ENCODE results near the gene SIRT7.

Gene SIRT7

GRCh38 chr17:81867991-81868673 is 49.8 kb downstream of the SIRT7 start:
- no peak for TF ChIP-seq CTCF (IDR thresholded peaks at IDR 0.05)
- no peaks in the 10 kb centered on the region for H3K36me3 ChIP-seq (ENCODE audit: control insufficient read depth, insufficient read depth, low read length)
- peak overlapping the region; percentile 9 for H3K27ac ChIP-seq
- no peak overlapping the region for H2AFZ ChIP-seq
- no peak overlapping the region for H3K4me2 ChIP-seq (ENCODE audit: low read length)
- peaks cover 34% of the 10 kb centered on the region for H3K79me2 ChIP-seq
- H3K4me3 ChIP-seq (ENCODE audit: low read depth, low read length), result no peak overlapping the region
- H3K27me3 ChIP-seq (ENCODE audit: control insufficient read depth, insufficient read depth, low read length), result no peaks in the 10 kb centered on the region
- H3K9ac ChIP-seq, result no peak overlapping the region
- H3K9me3 ChIP-seq (ENCODE audit: control insufficient read depth, low read length), result no peaks in the 10 kb centered on the region
- H3K4me1 ChIP-seq, result peaks cover 20% of the 10 kb centered on the region

- Histone ChIP-seq H3K9me3 (ENCODE audit: control insufficient read depth, low read length) (no peaks in the 10 kb centered on the region), H3K4me1 (peaks cover 18% of the 10 kb centered on the region), H3K4me2 (ENCODE audit: low read length) (no peak overlapping the region), H3K27ac (no peak overlapping the region), H3K36me3 (ENCODE audit: control insufficient read depth, insufficient read depth, low read length) (no peaks in the 10 kb centered on the region), H3K79me2 (peaks cover 38% of the 10 kb centered on the region), H3K9ac (no peak overlapping the region), H3K4me3 (ENCODE audit: low read depth, low read length) (no peak overlapping the region), H2AFZ (no peak overlapping the region), H3K27me3 (ENCODE audit: control insufficient read depth, insufficient read depth, low read length) (no peaks in the 10 kb centered on the region)
- no peak for TF ChIP-seq CTCF (IDR thresholded peaks at IDR 0.05)
These were observed 50.6 kb downstream of the SIRT7 start for GRCh38 chr17:81867170-81867990.

DNA sequence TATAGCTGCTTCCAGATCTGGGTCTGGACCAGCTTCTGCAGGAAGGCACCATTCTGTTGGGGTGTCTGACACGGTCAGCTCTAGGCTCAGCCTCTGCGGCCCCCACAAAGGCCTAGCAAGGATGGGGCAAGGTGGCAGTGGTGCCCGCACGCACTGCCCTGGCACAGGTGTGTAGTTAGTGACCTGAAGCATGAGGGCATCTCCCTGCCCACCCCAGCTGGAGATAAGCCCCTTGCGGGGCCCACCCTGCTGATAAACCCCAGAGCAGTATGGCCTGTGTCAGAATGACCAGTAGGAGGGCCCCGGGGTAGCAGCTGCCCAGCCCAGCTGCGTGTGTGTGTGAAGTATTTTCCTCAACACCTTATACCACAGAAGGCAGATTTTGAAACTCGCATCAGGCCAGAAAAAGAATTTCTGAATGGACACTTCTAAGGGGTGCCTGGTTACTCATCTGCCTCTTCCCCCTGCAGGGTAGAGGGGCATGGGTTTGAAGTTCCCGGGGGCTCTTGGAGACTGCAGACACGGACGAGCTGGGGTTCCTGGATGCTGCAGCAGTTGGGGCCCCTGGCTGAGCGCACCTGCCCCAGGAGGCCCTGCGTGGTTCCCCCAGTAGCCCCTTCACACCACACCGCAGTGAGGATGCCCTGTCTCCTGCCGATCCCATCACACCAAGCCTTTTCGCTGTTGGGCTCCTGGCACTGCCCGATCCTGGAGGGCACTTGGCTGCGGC is 51.4 kb downstream of the SIRT7 start:
- H3K79me2 ChIP-seq, result peaks cover 34% of the 10 kb centered on the region
- peaks cover 14% of the 10 kb centered on the region for H3K4me1 ChIP-seq
- H2AFZ ChIP-seq, result no peak overlapping the region
- H3K4me3 ChIP-seq (ENCODE audit: low read depth, low read length), result no peak overlapping the region
- H3K27me3 ChIP-seq (ENCODE audit: control insufficient read depth, insufficient read depth, low read length), result no peaks in the 10 kb centered on the region
- no peaks in the 10 kb centered on the region for H3K9me3 ChIP-seq (ENCODE audit: control insufficient read depth, low read length)
- H3K4me2 ChIP-seq (ENCODE audit: low read length), result no peak overlapping the region
- no peak for TF ChIP-seq CTCF (IDR thresholded peaks at IDR 0.05)
- H3K27ac ChIP-seq, result no peak overlapping the region
- H3K9ac ChIP-seq, result no peak overlapping the region
- H3K36me3 ChIP-seq (ENCODE audit: control insufficient read depth, insufficient read depth, low read length), result no peaks in the 10 kb centered on the region

DNA sequence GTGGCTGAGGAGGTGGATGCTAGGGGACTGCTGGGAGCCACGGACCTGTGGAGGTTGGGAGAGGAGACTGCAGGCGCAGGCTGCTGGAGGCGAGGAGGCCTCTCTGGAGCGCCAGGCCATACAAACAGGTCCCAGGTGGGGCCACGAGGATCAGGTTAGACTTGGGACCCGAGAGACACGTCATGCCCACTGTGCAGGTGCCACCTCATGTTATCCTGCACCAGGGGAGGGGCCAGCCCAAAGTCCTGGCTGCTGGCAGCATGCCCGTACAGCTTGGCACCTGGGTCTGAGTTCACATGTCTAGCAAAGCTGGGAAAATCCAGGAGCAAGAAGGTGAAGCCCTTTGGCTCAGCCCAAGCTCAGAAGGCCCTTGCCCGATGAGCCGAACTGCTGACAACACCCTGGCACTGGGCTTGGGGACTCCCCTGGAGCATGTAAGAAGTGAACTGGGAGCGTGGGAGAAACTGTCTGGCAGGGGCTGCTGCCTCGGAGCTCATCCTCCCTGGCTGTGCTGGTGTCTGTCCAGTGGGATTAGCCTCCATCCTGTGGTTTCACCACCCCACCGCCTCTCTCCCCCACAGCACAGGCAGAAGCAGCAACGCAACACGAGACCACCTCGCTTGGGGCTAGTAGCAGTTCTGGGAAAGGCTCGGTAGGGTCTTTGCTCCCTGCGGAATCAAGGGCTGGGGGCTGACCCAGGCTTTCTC is 52.1 kb downstream of the SIRT7 start:
- no peak overlapping the region for H2AFZ ChIP-seq
- H3K4me3 ChIP-seq (ENCODE audit: low read depth, low read length), result no peak overlapping the region
- peaks cover 31% of the 10 kb centered on the region for H3K79me2 ChIP-seq
- H3K4me2 ChIP-seq (ENCODE audit: low read length), result no peak overlapping the region
- peaks cover 14% of the 10 kb centered on the region for H3K4me1 ChIP-seq
- H3K27ac ChIP-seq, result no peak overlapping the region
- no peaks in the 10 kb centered on the region for H3K36me3 ChIP-seq (ENCODE audit: control insufficient read depth, insufficient read depth, low read length)
- no peaks in the 10 kb centered on the region for H3K27me3 ChIP-seq (ENCODE audit: control insufficient read depth, insufficient read depth, low read length)
- no peak overlapping the region for H3K9ac ChIP-seq
- H3K9me3 ChIP-seq (ENCODE audit: control insufficient read depth, low read length), result no peaks in the 10 kb centered on the region
- TF ChIP-seq CTCF (IDR thresholded peaks at IDR 0.05), result no peak
